Esophagus muscularis mucosa (tissue), 4 donors: ENCODE results near the gene MOB2. TPM values are rescaled to one million over a fixed set of nuclear protein-coding genes. Genes with fewer than 3 reads are reported as not detected.

ENCODE experiments used
- DNase-seq: peaks from one replicate; pipeline ENCODE4 v3.0.0-alpha.2; 2017; ENCODE audit errors: extremely low spot score
- H3K27ac ChIP-seq, 4 donors: fragments of 200-600 bp; sonication (generic); replicated peaks in 1 of 4; 1 replicate in 3 of 4; 2 replicates in 1 of 4; pipeline ENCODE4 v1.5.1; 2016 to 2019; ENCODE audit warnings: mild to moderate bottlenecking in 1 of 4
- H3K27me3 ChIP-seq, 4 donors: fragments of 200-600 bp; sonication (generic); one replicate each; pipeline versions ENCODE4 v1.5.1 to v1.6.0; 2016 to 2019
- H3K36me3 ChIP-seq, 4 donors: fragments of 200-600 bp; sonication (generic); one replicate each; pipeline ENCODE4 v1.5.1; 2016 to 2019
- H3K4me1 ChIP-seq, 4 donors: fragments of 200-600 bp; sonication (generic); one replicate each; pipeline ENCODE4 v1.5.1; 2016 to 2019
- H3K4me3 ChIP-seq, 4 donors: fragments of 200-600 bp; sonication (generic); 1 replicate in 2 of 4; 2 replicates in 2 of 4; pipeline ENCODE4 v1.5.1; 2016 to 2019; ENCODE audit warnings: mild to moderate bottlenecking in 4 of 4, moderate library complexity in 1 of 4
- H3K9me3 ChIP-seq, 4 donors: fragments of 200-600 bp; sonication (generic); 1 replicate in 3 of 4; 2 replicates in 1 of 4; pipeline ENCODE4 v1.5.1; 2016 to 2019
- CTCF ChIP-seq, 3 experiments: fragments of 200-600 bp in 2 of 3; fragments of 450-650 bp in 1 of 3; sonication (generic) in 2 of 3; IDR thresholded peaks; one replicate each; pipeline ENCODE4 v1.5.1; 2017 to 2019; ENCODE audit warnings: antibody characterized with exemption in 3 of 3, mild to moderate bottlenecking in 2 of 3, moderate library complexity in 1 of 3
- EP300 ChIP-seq: sonication (generic); formaldehyde crosslinking; IDR thresholded peaks from one replicate; pipeline ENCODE4 v1.6.1; 2017; ENCODE audit warnings: antibody characterized with exemption
- POLR2A ChIP-seq: fragments of 450-650 bp; IDR thresholded peaks from one replicate; pipeline ENCODE4 v1.6.1; 2017; ENCODE audit warnings: antibody characterized with exemption, moderate library complexity, mild to moderate bottlenecking, low read depth
- POLR2AphosphoS5 ChIP-seq, 2 donors: sonication (generic); formaldehyde crosslinking; IDR thresholded peaks; one replicate each; pipeline ENCODE4 v1.6.1; 2017; ENCODE audit warnings: antibody characterized with exemption in 2 of 2
- WGBS: methylation state at CpG from one replicate; pipeline ENCODE4 v1.1.5; 2018; 5-methylcytosine and 5-hydroxymethylcytosine counted together
- intact Hi-C: fragments of 100-400 bp; cut with DNase I; formaldehyde crosslinking; loops from one replicate; pipeline ENCODE4 v1.15.1; 2023
- total RNA-seq, 4 donors: library from RNA; depleted of rRNA; stranded (reverse); fragments of >200 nt; gene quantifications; one replicate each; pipeline versions ENCODE4 v1.1.0 to v1.2.1, GENCODE V29; 2016

Gene MOB2
- total RNA-seq, 4 donors from 2014 or later = 66.6 to 115 (median 89.5) TPM

DNA sequence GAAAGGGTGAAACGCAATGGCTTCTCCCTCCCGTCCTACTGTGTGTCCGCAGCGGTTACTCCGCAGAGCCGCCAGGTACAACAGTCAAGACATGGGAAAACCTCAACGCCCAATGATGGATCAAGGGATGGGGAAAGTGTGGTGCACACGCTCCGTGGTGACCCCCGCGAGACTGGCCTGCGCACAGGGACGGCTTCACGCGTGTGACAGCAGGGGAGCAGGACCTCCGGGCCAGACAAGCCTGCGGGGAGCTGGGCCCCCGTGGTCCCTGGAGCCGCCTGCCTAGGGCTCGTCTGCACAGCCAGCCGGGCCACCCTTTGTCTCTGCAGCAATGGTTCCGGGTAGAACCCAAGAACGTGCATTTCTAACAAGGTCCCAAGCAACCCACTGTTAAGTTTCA, 31.7 kb upstream of the MOB2 start:
- Histone ChIP-seq H3K27me3 (no peaks in the 10 kb centered on the region), H3K27ac (no peak overlapping the region), H3K4me1 (peaks cover 68 to 94% (median 84%) of the 10 kb centered on the region in 4 donors), H3K9me3 (no peaks in the 10 kb centered on the region), H3K36me3 (no peaks in the 10 kb centered on the region), H3K4me3 (no peak overlapping the region)
- whole genome bisulfite sequencing = 96% methylated on average over 22 of the region's 23 CpGs
- intact Hi-C loops = no loop called here
- DNase-seq = no peak
- TF ChIP-seq POLR2A (no peak), CTCF (IDR thresholded peaks at IDR 0.05) (no peak), EP300 (no peak), POLR2AphosphoS5 (IDR thresholded peaks at IDR 0.05) (no peak)

DNA sequence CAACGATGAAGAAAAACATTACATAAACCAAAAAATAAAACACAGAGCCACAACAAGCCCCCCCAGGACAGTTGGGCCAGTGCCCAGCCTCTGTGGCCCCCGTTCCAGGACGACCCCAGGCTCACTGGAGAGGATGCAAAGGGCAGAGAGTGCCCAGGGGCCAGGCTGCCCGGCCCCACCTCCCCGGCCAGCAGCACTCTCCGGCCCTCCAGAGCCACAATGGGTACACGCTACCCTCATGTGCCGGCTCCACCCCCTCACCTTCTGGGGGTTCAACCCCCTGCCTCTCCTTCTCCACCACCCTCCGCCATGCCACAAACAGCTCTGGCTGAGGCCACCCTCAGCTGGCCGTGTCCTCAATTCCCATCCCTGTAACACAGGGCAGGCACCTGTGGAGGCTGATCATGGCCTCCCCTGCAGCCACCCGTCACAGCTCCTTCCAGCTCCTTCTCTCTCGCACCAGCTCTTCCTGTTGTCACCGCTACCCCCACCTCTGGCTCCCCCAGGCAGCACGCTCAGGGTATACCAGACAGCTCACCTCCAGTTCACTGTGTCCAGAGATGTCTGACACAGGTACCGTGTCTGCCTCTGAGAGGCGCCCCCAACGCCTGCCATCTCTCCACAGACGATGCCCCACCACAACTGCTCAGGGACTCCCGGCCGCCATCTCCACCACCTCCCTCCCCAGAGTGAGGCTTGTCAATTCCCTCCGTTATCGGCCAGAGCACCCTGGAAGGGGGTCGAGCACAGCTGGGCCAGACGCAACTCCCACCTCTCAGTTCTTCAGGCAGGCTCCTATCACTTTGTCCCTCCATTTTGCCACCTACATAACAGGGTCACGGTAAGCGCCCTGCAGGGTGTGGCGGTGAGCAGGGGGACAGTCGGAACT, 30.8 kb upstream of the MOB2 start:
- Histone ChIP-seq H3K9me3 (no peaks in the 10 kb centered on the region), H3K4me1 (peaks cover 62 to 96% (median 93%) of the 10 kb centered on the region in 4 donors)
- WGBS = 84% methylated on average over 28 of the region's 28 CpGs

DNA sequence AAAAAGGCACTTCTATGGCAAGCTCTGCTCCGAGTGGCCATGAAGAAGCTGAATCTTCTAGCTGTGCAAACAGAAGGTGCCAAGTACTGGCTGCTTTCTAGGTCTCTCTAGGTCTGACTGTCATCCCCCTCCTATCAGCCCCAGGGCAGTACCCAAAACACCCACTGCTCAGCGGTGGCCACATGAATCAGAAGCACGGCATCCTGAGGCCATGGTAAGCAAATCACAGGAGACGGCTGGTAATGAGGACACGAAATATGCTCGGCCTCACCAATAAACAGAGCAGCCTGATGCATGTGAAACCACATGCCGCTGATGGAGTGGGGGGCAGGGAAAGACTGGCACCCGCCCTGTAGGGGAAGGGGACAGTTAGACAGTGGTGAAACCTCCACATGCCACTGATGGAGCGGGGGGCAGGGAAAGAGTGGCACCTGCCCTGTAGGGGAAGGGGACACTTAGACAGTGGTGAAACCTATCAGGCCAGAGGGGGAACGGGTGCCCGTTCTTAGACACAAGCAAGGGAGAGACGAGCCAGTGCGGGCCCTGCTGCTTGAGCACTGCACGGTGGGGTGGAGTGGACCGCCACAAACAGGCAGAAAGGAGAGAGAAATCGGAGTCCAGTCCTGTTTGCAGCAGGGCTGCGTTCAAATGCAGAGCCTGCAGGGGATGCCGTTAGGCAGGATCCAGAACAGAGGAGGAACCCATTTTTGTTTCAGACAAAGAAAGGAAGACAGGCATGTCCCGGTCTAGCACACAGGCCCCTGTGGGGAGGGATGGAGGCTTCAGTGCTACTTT, 29.9 kb upstream of the MOB2 start:
- intact Hi-C loops = no loop called here
- peaks cover 61 to 99% (median 92%) of the 10 kb centered on the region in 4 donors for H3K4me1 ChIP-seq
- no peaks in the 10 kb centered on the region for H3K9me3 ChIP-seq
- no peak overlapping the region for H3K4me3 ChIP-seq
- no peak for DNase-seq
- no peak for TF ChIP-seq EP300
- TF ChIP-seq CTCF (IDR thresholded peaks at IDR 0.05) = no peak
- no peak for TF ChIP-seq POLR2A
- no peak for TF ChIP-seq POLR2AphosphoS5 (IDR thresholded peaks at IDR 0.05)
- H3K27me3 ChIP-seq = no peaks in the 10 kb centered on the region
- no peak overlapping the region for H3K27ac ChIP-seq
- WGBS = 84% methylated on average over 18 of the region's 19 CpGs
- no peaks in the 10 kb centered on the region for H3K36me3 ChIP-seq

More for the DNA sequence above, 30.8 kb upstream of the MOB2 start:
- intact Hi-C loops = no loop called here
- TF ChIP-seq CTCF (IDR thresholded peaks at IDR 0.05) (no peak), POLR2AphosphoS5 (IDR thresholded peaks at IDR 0.05) (no peak), POLR2A (no peak), EP300 (no peak)
- Histone ChIP-seq H3K4me3 (no peak overlapping the region), H3K27me3 (no peaks in the 10 kb centered on the region), H3K27ac (no peak overlapping the region), H3K36me3 (no peaks in the 10 kb centered on the region)
- no peak for DNase-seq

DNA sequence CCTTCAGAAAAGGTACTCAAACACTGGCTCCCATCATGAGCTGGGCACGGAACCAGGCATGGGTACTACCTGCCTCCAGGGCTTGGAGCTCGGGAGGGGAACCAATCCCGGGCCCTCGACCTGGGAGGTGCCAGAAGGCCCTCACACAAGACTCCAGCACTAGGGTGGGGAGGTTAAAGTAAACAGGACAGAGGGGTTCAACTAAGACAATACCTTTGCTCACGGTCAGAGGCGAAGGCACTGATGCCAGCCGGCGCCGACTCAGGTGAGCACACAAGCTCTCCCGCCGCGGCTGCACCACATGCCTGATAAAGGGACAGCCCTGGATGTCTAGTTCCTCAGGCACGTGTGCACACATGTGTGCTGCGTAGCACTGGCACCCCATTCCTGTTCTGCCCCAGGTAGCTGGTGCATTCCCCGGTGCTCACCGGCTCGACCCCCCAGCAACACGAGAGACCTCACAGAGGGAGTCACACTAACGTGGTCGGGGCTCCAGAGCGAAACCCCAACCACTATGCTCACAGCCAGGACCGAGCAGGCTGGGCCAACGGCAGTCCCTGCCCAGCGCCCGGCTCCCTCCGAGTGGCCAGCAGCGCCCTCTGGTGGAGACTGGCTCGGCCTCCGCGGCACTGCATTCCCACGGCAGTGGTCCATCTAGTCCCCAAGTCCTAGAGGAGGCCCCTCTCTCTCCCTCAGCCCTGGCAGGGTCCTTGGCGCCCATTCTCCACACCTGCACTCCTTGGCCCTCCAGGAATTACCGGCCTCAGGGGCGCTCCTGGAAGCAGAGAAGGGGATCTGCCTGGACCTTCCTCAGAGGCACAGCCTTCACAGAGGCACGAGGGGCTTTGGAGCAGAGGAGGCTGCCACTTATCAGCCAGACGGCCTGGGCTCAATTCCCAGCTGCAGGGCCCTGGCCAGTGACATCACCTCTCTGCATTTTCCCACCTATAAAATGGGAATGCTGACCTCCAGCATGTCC, 28.8 kb upstream of the MOB2 start:
- no peaks in the 10 kb centered on the region for H3K36me3 ChIP-seq
- no peak for TF ChIP-seq POLR2A
- TF ChIP-seq POLR2AphosphoS5 (IDR thresholded peaks at IDR 0.05) = peak; percentile 12 to 65
- TF ChIP-seq CTCF (IDR thresholded peaks at IDR 0.05) = peak; percentile 88 to 98 (median 94)
- 0% methylated on average over 10 of the region's 36 CpGs for WGBS
- no peaks in the 10 kb centered on the region for H3K9me3 ChIP-seq
- intact Hi-C loops = loop anchor here (2.0 kb wide), 2 partner anchors 61 to 313 kb away; no protein-coding TSS in a partner anchor
- peak overlapping the region; percentile 11 to 41 (median 15) for H3K4me3 ChIP-seq
- no peak for DNase-seq
- H3K27ac ChIP-seq = peak overlapping the region in 1 of 4 donors; percentile 34
- H3K27me3 ChIP-seq = no peaks in the 10 kb centered on the region
- H3K4me1 ChIP-seq = peaks cover 50 to 99% (median 83%) of the 10 kb centered on the region in 4 donors
